ENCODE data around the gene NDUFB2.
"Not testable (repeated sequence)": the region's sequence is repeated elsewhere in the genome, so short reads cannot be mapped to it uniquely, and the experiment has no call there.

NDUFB2 gene

GRCh38 chr7:140685407-140686087, 11.0 kb upstream of the NDUFB2 start:
- in situ Hi-C loops (cut with MboI; ENCODE audit: low pct_unique_long_range_greater_than_20kb, low sequenced_read_pairs), result no loop called here
- no peak for DNase-seq

GRCh38 chr7:140686921-140687320, 9.6 kb upstream of the NDUFB2 start:
- no peak for DNase-seq
- in situ Hi-C loops (cut with MboI; ENCODE audit: low pct_unique_long_range_greater_than_20kb, low sequenced_read_pairs), result no loop called here

DNA sequence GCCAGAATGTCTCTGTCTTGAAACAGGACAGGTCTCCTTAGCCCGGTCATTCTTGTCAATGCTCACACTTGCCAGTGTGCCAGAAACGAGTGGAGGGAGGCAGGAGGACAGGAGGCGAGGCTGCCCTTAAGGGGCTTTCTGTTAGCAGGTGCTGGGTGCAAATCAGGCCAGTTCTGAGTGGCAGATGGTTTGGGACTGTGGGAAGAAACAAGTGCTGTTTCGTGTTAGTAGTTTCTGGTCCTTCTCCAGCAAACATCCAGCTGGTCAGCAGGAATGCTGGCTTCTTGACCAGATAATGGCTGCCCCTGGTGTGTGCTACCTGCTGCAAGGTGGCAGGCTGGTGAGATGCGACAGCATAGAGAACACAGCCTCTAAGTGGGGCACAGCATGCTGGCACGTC, 8.2 kb upstream of the NDUFB2 start:
- DNase-seq, result no peak
- in situ Hi-C loops (cut with MboI; ENCODE audit: low pct_unique_long_range_greater_than_20kb, low sequenced_read_pairs), result no loop called here

DNA sequence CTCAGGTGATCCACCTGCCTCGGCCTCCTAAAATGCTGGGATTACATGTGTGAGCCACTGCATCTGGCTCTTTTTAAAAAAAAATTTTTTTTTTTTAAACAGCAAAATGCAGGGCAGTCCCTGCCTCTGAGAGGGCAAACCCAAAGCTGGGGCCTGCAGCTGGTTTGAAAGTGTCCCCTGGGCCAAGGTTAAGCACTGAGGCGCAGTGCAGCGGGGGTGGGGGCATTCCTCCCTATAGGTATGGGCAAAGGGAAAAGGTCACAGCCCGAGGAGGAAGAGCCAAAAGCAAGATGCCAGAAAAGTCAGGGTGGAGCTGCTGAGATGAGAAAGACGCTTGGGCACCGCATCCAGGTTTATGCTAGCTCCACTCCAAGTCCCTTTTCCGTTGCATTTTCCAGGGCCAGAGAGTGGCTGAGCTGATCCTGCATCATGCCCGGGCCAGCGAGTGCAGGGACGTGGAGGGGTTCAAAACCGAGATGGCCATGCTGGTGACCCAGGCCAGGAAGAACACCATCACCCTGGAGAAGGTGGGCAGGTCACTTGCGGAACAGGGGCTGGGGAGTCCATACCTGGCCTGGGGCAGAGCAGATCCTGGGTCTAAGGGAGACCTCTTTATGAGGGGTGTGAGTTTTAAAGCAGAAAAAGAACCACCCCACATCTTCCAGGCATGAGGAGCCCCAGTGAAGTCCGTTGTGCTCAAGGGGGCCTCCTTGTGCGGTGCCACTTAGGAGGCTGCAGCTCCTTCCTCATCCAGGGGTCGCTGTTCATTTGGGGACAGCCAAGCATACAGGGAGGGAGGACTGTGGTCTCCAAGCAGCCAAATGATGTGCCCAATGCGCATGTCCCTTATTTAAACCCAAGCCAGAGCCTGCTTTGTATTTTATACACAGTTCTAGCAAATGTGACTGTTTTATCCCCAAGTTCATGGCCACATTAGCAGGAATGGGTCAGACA, 7.0 kb upstream of the NDUFB2 start:
- in situ Hi-C loops (cut with MboI; ENCODE audit: low pct_unique_long_range_greater_than_20kb, low sequenced_read_pairs), result no loop called here

DNA sequence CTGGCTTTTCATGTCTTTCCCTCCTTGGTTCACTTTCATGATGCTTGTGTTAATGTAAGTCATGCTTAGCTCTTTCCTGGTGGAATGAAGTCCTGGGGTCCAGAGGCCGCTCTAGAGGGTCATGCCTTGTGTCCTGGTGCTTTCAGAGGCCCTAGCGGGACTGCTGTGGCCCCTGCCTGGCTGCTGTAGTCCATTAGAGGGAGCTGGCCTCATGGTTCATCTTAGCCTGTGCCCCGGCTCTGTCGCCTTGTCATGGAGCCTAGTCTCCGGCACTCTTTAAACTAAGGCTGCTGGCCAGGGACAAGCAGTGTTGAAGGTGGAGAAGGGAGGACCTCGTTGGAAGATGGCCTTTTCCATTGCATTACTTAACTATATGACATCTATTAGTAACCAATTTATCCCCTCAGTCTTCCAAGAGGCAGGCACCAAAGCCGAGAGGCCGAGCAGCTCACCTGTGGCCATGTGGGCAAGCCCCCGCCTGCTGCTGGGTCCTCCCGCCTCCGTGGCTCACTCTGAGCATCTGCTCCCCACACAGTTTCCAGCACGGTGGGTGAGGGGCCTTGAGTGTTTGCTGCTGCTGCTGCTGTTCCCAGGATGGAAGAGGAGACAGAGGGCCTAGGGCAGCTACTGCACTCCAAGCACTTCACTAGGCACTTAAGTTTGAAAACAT, 5.0 kb upstream of the NDUFB2 start:
- in situ Hi-C loops (cut with MboI; ENCODE audit: low pct_unique_long_range_greater_than_20kb, low sequenced_read_pairs), result no loop called here
- DNase-seq, result no peak

More for the DNA sequence above, 7.0 kb upstream of the NDUFB2 start:
- DNase-seq, result no peak

GRCh38 chr7:140693849-140694248, 2.7 kb upstream of the NDUFB2 start:
- in situ Hi-C loops (cut with MboI; ENCODE audit: low pct_unique_long_range_greater_than_20kb, low sequenced_read_pairs), result not testable (repeated sequence)

GRCh38 chr7:140694592-140694991, 1.9 kb upstream of the NDUFB2 start:
- DNase-seq, result no peak
- in situ Hi-C loops (cut with MboI; ENCODE audit: low pct_unique_long_range_greater_than_20kb, low sequenced_read_pairs), result no loop called here

More at GRCh38 chr7:140693849-140694248, 2.7 kb upstream of the NDUFB2 start:
- not testable (repeated sequence) for DNase-seq

GRCh38 chr7:140695381-140695780, 1.1 kb upstream of the NDUFB2 start:
- in situ Hi-C loops (cut with MboI; ENCODE audit: low pct_unique_long_range_greater_than_20kb, low sequenced_read_pairs), result no loop called here
- no peak for DNase-seq

GRCh38 chr7:140696024-140696679, 356 bp upstream of the NDUFB2 start:
- no peak for DNase-seq
- in situ Hi-C loops (cut with MboI; ENCODE audit: low pct_unique_long_range_greater_than_20kb, low sequenced_read_pairs), result no loop called here

GRCh38 chr7:140697447-140698143, 1.1 kb downstream of the NDUFB2 start:
- no peak for DNase-seq
- in situ Hi-C loops (cut with MboI; ENCODE audit: low pct_unique_long_range_greater_than_20kb, low sequenced_read_pairs), result no loop called here

- no peak for DNase-seq
- in situ Hi-C loops (cut with MboI; ENCODE audit: low pct_unique_long_range_greater_than_20kb, low sequenced_read_pairs), result no loop called here
These were observed 2.0 kb downstream of the NDUFB2 start for GRCh38 chr7:140698477-140698876.

- in situ Hi-C loops (cut with MboI; ENCODE audit: low pct_unique_long_range_greater_than_20kb, low sequenced_read_pairs), result no loop called here
- no peak for DNase-seq
These were observed 6.3 kb downstream of the NDUFB2 start for GRCh38 chr7:140702774-140703173.

DNA sequence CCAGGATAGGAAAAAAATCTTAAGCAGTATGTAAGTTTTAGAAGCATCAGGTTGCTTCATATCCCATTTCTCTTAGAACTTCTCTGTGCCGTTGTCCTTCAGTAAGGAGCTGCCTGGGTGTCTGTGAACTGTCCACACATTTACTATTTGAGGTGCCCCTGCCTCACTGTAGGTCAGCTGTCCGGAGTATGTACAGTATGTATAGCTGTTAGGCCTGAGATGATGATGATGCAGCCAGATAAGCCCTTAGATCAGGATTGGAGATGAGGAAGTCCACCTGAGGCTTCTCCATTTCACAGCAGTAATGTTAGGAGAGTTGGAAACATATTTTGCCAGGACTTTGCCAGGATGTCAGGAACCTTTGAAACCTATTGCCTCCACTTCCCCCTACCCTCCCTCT, 7.7 kb downstream of the NDUFB2 start:
- no peak for DNase-seq
- in situ Hi-C loops (cut with MboI; ENCODE audit: low pct_unique_long_range_greater_than_20kb, low sequenced_read_pairs), result no loop called here

DNA sequence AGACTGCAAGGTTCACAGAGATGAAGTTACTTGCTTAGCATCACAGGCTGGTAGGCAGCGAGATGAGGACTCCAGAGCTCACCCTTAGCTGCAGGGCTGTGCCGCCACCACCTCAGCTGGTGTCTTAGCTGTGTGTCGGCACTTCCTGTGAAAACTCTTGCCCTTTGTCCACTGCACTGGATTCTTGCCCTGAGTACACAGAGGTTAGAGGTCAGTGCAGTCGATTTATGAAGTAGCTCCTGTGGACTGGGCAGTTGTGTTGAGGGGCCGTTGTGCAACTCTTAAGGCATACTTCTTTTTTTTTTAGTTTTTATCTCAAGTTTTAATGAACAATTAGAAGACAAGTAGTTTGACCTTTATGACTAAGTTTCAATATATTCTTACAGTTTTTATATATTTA, 10.6 kb downstream of the NDUFB2 start:
- in situ Hi-C loops (cut with MboI; ENCODE audit: low pct_unique_long_range_greater_than_20kb, low sequenced_read_pairs), result no loop called here
- no peak for DNase-seq

DNA sequence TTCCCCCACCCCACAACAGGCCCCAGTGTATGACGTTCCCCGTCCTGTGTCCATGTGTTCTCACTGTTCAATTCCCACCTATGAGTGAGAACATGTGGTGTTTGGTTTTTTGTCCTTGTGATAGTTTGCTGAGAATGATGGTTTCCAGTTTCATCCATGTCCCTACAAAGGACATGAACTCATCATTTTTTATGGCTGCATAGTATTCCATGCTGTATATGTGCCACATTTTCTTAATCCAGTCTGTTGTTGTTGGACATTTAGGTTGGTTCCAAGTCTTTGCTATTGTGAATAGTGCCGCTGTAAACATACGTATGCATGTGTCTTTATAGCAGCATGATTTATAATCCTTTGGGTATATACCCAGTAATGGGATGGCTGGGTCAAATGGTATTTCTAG, 12.3 kb downstream of the NDUFB2 start:
- in situ Hi-C loops (cut with MboI; ENCODE audit: low pct_unique_long_range_greater_than_20kb, low sequenced_read_pairs); DNase-seq: not testable (repeated sequence)

DNA sequence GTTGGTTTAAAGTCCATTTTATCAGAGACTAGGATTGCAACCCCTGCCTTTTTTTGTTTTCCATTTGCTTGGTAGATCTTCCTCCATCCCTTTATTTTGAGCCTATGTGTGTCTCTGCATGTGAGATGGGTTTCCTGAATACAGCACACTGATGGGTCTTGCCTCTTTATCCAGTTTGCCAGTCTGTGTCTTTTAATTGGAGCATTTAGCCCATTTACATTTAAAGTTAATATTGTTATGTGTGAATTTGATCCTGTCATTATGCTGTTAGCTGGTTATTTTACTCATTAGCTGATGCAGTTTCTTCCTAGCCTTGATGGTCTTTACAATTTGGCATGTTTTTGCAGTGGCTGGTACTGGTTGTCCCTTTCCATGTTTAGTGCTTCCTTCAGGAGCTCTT, 15.9 kb downstream of the NDUFB2 start:
- DNase-seq; in situ Hi-C loops (cut with MboI; ENCODE audit: low pct_unique_long_range_greater_than_20kb, low sequenced_read_pairs): not testable (repeated sequence)

GRCh38 chr7:140714331-140715040, 18.0 kb downstream of the NDUFB2 start:
- in situ Hi-C loops (cut with MboI; ENCODE audit: low pct_unique_long_range_greater_than_20kb, low sequenced_read_pairs), result no loop called here
- DNase-seq, result no peak

DNA sequence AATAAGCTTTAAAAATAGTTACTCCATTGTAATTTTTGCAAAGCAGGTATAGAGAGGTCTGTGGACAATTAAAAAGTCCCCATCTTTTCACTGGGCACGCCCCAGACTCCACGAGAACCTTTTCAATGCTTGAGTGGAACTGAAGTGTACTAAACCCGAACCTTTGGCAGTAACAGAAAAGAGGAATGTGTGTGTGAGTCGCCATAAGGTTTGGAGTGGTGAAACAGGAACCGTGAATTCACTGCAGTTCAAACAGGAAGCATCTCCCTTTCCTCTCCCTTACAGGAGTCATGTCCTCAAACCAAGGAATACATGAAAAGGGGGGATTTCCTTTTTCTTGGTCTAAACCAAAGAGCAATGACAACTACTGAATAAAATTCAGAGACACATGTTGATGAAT, 23.2 kb downstream of the NDUFB2 start:
- in situ Hi-C loops (cut with MboI; ENCODE audit: low pct_unique_long_range_greater_than_20kb, low sequenced_read_pairs), result no loop called here
- DNase-seq, result peak; percentile 62

All from KBM-7 (cell line).